ENCODE data around the gene ISCU.

Gene ISCU

DNA sequence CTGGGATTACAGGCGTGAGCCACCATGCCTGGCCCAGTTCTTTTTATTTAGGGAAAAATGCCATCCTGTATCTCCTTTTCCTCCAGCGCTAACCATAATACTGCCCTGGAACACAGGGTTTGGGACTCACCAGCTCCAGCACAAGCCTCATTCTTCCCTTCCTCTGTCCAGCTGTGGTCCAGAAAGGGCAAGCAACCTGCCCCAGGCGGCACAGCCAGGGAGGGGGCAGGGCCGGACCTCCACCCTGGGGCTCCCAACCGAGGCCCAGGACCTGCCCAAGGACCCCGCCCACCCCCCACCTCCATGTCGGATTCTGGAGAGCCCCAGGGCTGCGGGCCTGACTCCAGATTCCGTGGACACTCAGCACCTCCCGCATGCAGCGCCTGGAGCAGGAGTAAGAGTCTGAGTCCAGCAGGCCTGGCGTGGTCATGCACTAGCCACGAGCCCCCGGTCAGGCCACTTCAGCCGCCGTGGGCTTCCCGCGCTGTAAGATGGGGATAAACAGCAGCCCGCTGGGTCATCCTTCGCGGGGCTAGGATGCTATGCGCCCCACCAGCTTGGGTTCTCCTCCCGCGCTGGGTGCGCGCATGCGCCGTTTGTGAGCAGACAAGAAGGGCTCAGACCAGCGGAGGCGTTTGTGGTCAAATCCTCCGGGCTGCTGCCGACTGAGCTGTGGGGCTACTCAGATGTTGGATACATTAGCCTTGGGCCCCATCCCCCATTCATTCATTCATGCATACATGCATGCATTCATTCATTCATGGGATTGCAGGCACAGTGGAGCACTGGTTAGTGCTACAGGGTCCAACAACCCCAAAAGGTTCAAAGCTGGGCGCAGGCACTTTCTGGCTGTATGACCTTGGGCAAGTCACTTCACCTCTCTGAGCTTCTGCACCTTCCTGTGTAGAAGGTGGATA is 19.2 kb downstream of the ISCU start:
- H2BK5ac ChIP-seq (ENCODE audit: low read length) = no peak overlapping the region
- no peak overlapping the region for H3K4ac ChIP-seq (ENCODE audit: low read depth, low read length)
- no peak overlapping the region for H2BK15ac ChIP-seq (replicated peaks; ENCODE audit: low read depth)
- DNase-seq = no peak
- H2BK120ac ChIP-seq (ENCODE audit: low read depth, low read length) = no peak overlapping the region
- H3K36me3 ChIP-seq (ENCODE audit: control insufficient read depth, insufficient read depth, low read length) = no peaks in the 10 kb centered on the region
- no peak overlapping the region for H2AK5ac ChIP-seq (ENCODE audit: low read length)
- H4K8ac ChIP-seq (ENCODE audit: low read depth, low read length) = no peak overlapping the region
- no peaks in the 10 kb centered on the region for H3K27me3 ChIP-seq (ENCODE audit: insufficient read depth, low read length, poor library complexity)
- H3K4me3 ChIP-seq (ENCODE audit: low read length) = no peak overlapping the region
- no CpG with 5 or more reads among the region's 33 CpGs for WGBS (ENCODE audit: extremely low coverage, insufficient coverage, low lambda C conversion rate)
- no peak overlapping the region for H4K5ac ChIP-seq (ENCODE audit: low read length)
- no peaks in the 10 kb centered on the region for H3K4me1 ChIP-seq (ENCODE audit: control insufficient read depth, low read depth, low read length)
- no peak overlapping the region for H3K27ac ChIP-seq (ENCODE audit: low read depth, low read length)
- no peak overlapping the region for H3K23ac ChIP-seq (ENCODE audit: low read length)
- no peak overlapping the region for H3K18ac ChIP-seq (ENCODE audit: low read length)
- H3K4me2 ChIP-seq (ENCODE audit: low read length) = no peak overlapping the region
- H3K9ac ChIP-seq (ENCODE audit: low read length) = no peak overlapping the region
- H3K79me2 ChIP-seq (ENCODE audit: control insufficient read depth, insufficient read depth, low read length) = no peaks in the 10 kb centered on the region
- H3K79me1 ChIP-seq (ENCODE audit: low read length) = no peaks in the 10 kb centered on the region
- H3K56ac ChIP-seq (ENCODE audit: low read length) = no peak overlapping the region

DNA sequence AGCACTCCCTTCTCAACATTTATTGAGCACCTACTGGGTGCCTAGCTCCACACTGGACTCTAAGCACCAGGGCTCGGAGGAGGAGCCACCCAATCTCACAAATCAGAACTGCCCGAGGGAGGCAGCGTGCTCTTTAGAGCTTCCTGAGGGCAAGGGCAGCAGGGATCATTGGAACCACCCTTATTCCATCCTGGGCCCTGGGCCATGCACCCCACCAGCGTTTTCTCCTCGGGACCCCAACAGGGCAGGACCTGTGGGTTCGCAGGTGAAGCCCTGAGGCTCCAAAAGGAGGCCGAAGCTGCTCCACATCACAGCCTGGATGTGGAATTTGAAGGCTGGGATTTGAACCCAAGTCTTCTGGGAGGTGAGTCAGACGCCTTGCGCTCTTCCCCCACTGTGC is 20.1 kb downstream of the ISCU start:
- Histone ChIP-seq H3K79me1 (ENCODE audit: low read length) (no peaks in the 10 kb centered on the region), H3K4me2 (ENCODE audit: low read length) (no peak overlapping the region), H3K27me3 (ENCODE audit: insufficient read depth, low read length, poor library complexity) (no peaks in the 10 kb centered on the region), H2BK5ac (ENCODE audit: low read length) (no peak overlapping the region), H3K79me2 (ENCODE audit: control insufficient read depth, insufficient read depth, low read length) (no peaks in the 10 kb centered on the region), H3K4me1 (ENCODE audit: control insufficient read depth, low read depth, low read length) (no peaks in the 10 kb centered on the region), H2BK120ac (ENCODE audit: low read depth, low read length) (no peak overlapping the region), H3K56ac (ENCODE audit: low read length) (no peak overlapping the region), H3K9ac (ENCODE audit: low read length) (no peak overlapping the region), H2BK15ac (replicated peaks; ENCODE audit: low read depth) (no peak overlapping the region), H4K8ac (ENCODE audit: low read depth, low read length) (no peak overlapping the region), H3K27ac (ENCODE audit: low read depth, low read length) (no peak overlapping the region), H4K5ac (ENCODE audit: low read length) (no peak overlapping the region), H3K4me3 (ENCODE audit: low read length) (no peak overlapping the region), H3K23ac (ENCODE audit: low read length) (no peak overlapping the region), H3K36me3 (ENCODE audit: control insufficient read depth, insufficient read depth, low read length) (no peaks in the 10 kb centered on the region), H2AK5ac (ENCODE audit: low read length) (no peak overlapping the region), H3K18ac (ENCODE audit: low read length) (no peak overlapping the region), H3K4ac (ENCODE audit: low read depth, low read length) (no peak overlapping the region)
- DNase-seq = no peak
- no CpG with 5 or more reads among the region's 9 CpGs for WGBS (ENCODE audit: extremely low coverage, insufficient coverage, low lambda C conversion rate)

GRCh38 chr12:108582978-108583770 is 20.8 kb downstream of the ISCU start:
- Histone ChIP-seq H3K23ac (ENCODE audit: low read length) (no peak overlapping the region), H3K79me1 (ENCODE audit: low read length) (no peaks in the 10 kb centered on the region), H2AK5ac (ENCODE audit: low read length) (no peak overlapping the region), H2BK5ac (ENCODE audit: low read length) (no peak overlapping the region), H4K8ac (ENCODE audit: low read depth, low read length) (no peak overlapping the region), H3K18ac (ENCODE audit: low read length) (no peak overlapping the region), H4K5ac (ENCODE audit: low read length) (no peak overlapping the region), H3K4ac (ENCODE audit: low read depth, low read length) (no peak overlapping the region), H3K9ac (ENCODE audit: low read length) (no peak overlapping the region), H2BK120ac (ENCODE audit: low read depth, low read length) (no peak overlapping the region), H3K79me2 (ENCODE audit: control insufficient read depth, insufficient read depth, low read length) (no peaks in the 10 kb centered on the region), H3K27ac (ENCODE audit: low read depth, low read length) (no peak overlapping the region), H2BK15ac (replicated peaks; ENCODE audit: low read depth) (no peak overlapping the region), H3K56ac (ENCODE audit: low read length) (no peak overlapping the region), H3K36me3 (ENCODE audit: control insufficient read depth, insufficient read depth, low read length) (no peaks in the 10 kb centered on the region), H3K27me3 (ENCODE audit: insufficient read depth, low read length, poor library complexity) (no peaks in the 10 kb centered on the region), H3K4me1 (ENCODE audit: control insufficient read depth, low read depth, low read length) (no peaks in the 10 kb centered on the region), H3K4me2 (ENCODE audit: low read length) (no peak overlapping the region), H3K4me3 (ENCODE audit: low read length) (no peak overlapping the region)
- no CpG with 5 or more reads among the region's 10 CpGs for WGBS (ENCODE audit: extremely low coverage, insufficient coverage, low lambda C conversion rate)
- DNase-seq = no peak

GRCh38 chr12:108583991-108584390 is 21.6 kb downstream of the ISCU start:
- Histone ChIP-seq H3K56ac (ENCODE audit: low read length) (no peak overlapping the region), H3K9ac (ENCODE audit: low read length) (no peak overlapping the region), H3K36me3 (ENCODE audit: control insufficient read depth, insufficient read depth, low read length) (no peaks in the 10 kb centered on the region), H3K4me1 (ENCODE audit: control insufficient read depth, low read depth, low read length) (no peaks in the 10 kb centered on the region), H3K23ac (ENCODE audit: low read length) (no peak overlapping the region), H4K5ac (ENCODE audit: low read length) (no peak overlapping the region), H3K18ac (ENCODE audit: low read length) (no peak overlapping the region), H2BK5ac (ENCODE audit: low read length) (no peak overlapping the region), H3K27me3 (ENCODE audit: insufficient read depth, low read length, poor library complexity) (no peaks in the 10 kb centered on the region), H3K79me1 (ENCODE audit: low read length) (no peaks in the 10 kb centered on the region), H3K4ac (ENCODE audit: low read depth, low read length) (no peak overlapping the region), H2BK15ac (replicated peaks; ENCODE audit: low read depth) (no peak overlapping the region), H3K4me3 (ENCODE audit: low read length) (no peak overlapping the region), H4K8ac (ENCODE audit: low read depth, low read length) (no peak overlapping the region), H2BK120ac (ENCODE audit: low read depth, low read length) (no peak overlapping the region), H3K79me2 (ENCODE audit: control insufficient read depth, insufficient read depth, low read length) (no peaks in the 10 kb centered on the region), H3K4me2 (ENCODE audit: low read length) (no peak overlapping the region), H2AK5ac (ENCODE audit: low read length) (no peak overlapping the region), H3K27ac (ENCODE audit: low read depth, low read length) (no peak overlapping the region)
- no peak for DNase-seq
- WGBS (ENCODE audit: extremely low coverage, insufficient coverage, low lambda C conversion rate) = no CpG with 5 or more reads among the region's 7 CpGs

DNA sequence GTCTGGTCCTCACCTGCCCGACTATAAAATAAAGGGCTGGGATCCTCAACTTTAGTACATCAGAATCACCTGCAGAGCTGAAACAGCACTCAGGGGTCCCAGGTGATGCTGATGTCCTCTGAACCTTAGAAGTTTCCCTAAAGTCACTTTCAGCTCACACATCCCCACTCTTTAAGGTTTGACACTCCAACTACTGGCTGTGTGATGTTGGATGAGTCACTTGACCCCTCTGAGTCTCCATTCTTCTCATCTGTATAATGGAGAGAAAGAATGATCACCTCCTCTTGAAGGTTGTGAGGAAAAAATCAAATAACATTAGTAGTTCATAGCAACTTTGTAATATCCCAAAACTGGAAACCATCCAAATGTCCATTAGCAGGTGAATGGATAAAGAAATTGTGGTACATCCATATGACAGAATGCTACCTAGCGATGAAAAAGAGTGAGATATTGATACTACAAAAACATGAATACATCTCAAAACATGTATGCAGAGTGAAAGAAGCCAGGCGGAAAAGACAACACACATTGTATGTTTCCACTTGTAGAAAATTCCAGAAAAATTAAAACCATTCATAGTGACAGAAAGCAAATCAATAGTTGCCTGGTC is 22.2 kb downstream of the ISCU start:
- H4K5ac ChIP-seq (ENCODE audit: low read length) = no peak overlapping the region
- H2BK15ac ChIP-seq (replicated peaks; ENCODE audit: low read depth) = no peak overlapping the region
- no peaks in the 10 kb centered on the region for H3K27me3 ChIP-seq (ENCODE audit: insufficient read depth, low read length, poor library complexity)
- H3K36me3 ChIP-seq (ENCODE audit: control insufficient read depth, insufficient read depth, low read length) = no peaks in the 10 kb centered on the region
- H3K4ac ChIP-seq (ENCODE audit: low read depth, low read length) = no peak overlapping the region
- no peak overlapping the region for H3K18ac ChIP-seq (ENCODE audit: low read length)
- H3K23ac ChIP-seq (ENCODE audit: low read length) = no peak overlapping the region
- H2BK5ac ChIP-seq (ENCODE audit: low read length) = no peak overlapping the region
- H3K4me3 ChIP-seq (ENCODE audit: low read length) = no peak overlapping the region
- H3K56ac ChIP-seq (ENCODE audit: low read length) = no peak overlapping the region
- H3K9ac ChIP-seq (ENCODE audit: low read length) = no peak overlapping the region
- H3K4me1 ChIP-seq (ENCODE audit: control insufficient read depth, low read depth, low read length) = peaks cover 2% of the 10 kb centered on the region
- no peak overlapping the region for H3K27ac ChIP-seq (ENCODE audit: low read depth, low read length)
- no peak for DNase-seq
- H3K4me2 ChIP-seq (ENCODE audit: low read length) = no peak overlapping the region
- no peaks in the 10 kb centered on the region for H3K79me1 ChIP-seq (ENCODE audit: low read length)
- WGBS (ENCODE audit: extremely low coverage, insufficient coverage, low lambda C conversion rate) = no CpG with 5 or more reads among the region's 3 CpGs
- no peak overlapping the region for H2BK120ac ChIP-seq (ENCODE audit: low read depth, low read length)
- no peaks in the 10 kb centered on the region for H3K79me2 ChIP-seq (ENCODE audit: control insufficient read depth, insufficient read depth, low read length)
- no peak overlapping the region for H4K8ac ChIP-seq (ENCODE audit: low read depth, low read length)
- H2AK5ac ChIP-seq (ENCODE audit: low read length) = no peak overlapping the region
